Activated CD4-positive, CD25-positive, alpha-beta regulatory T cell treated with anti-CD3 and anti-CD28 coated beads, Interleukin-2, amount 50 U/mL, for 72 hours (primary cell): ENCODE data around the gene ADAMTS15.

Experiments used
- DNase-seq: peaks from one replicate; pipeline ENCODE4 v3.0.0; 2021

ADAMTS15 gene

GRCh38 chr11:130462101-130462885, 13.8 kb downstream of the ADAMTS15 start:
- no peak for DNase-seq

GRCh38 chr11:130462931-130463330, 14.5 kb downstream of the ADAMTS15 start:
- DNase-seq, result no peak

- DNase-seq, result no peak
These were observed 15.9 kb downstream of the ADAMTS15 start for GRCh38 chr11:130464291-130464812.

GRCh38 chr11:130465263-130465662, 16.8 kb downstream of the ADAMTS15 start:
- DNase-seq, result no peak

GRCh38 chr11:130467116-130467900, 18.9 kb downstream of the ADAMTS15 start:
- no peak for DNase-seq

GRCh38 chr11:130469181-130469580, 20.7 kb downstream of the ADAMTS15 start:
- no peak for DNase-seq

- no peak for DNase-seq
These were observed 22.6 kb downstream of the ADAMTS15 start for GRCh38 chr11:130470832-130471706.

GRCh38 chr11:130471731-130472433, 23.4 kb downstream of the ADAMTS15 start:
- no peak for DNase-seq

GRCh38 chr11:130472434-130472961, 24.1 kb downstream of the ADAMTS15 start:
- DNase-seq, result no peak

GRCh38 chr11:130473056-130473794, 24.8 kb downstream of the ADAMTS15 start:
- DNase-seq, result no peak

- no peak for DNase-seq
These were observed 25.4 kb downstream of the ADAMTS15 start for GRCh38 chr11:130473795-130474377.

- no peak for DNase-seq
These were observed 26.4 kb downstream of the ADAMTS15 start for GRCh38 chr11:130474637-130475400.

GRCh38 chr11:130475426-130476053, 27.1 kb downstream of the ADAMTS15 start:
- no peak for DNase-seq

- DNase-seq, result no peak
These were observed 27.9 kb downstream of the ADAMTS15 start for GRCh38 chr11:130476200-130476921.

GRCh38 chr11:130476922-130477491, 28.6 kb downstream of the ADAMTS15 start:
- no peak for DNase-seq

GRCh38 chr11:130477586-130478203, 29.2 kb downstream of the ADAMTS15 start:
- DNase-seq, result no peak

- DNase-seq, result no peak
These were observed 29.8 kb downstream of the ADAMTS15 start for GRCh38 chr11:130478204-130478701.

- no peak for DNase-seq
These were observed 30.4 kb downstream of the ADAMTS15 start for GRCh38 chr11:130478881-130479280.
